Activated CD4-positive, alpha-beta T cell treated with anti-CD3 and anti-CD28 coated beads for 36 hours (primary cell): ENCODE measurements around the gene POLD2. TPM values are rescaled to one million over a fixed set of nuclear protein-coding genes. Genes with fewer than 3 reads are reported as not detected.

Experiments
- ATAC-seq: fragments of 200-7000 bp; cut with Tn5 transposase; one replicate; pipeline ENCODE4 v1.10.0; 2021; ENCODE audit warnings: mild to moderate bottlenecking, moderate library complexity
- CTCF ChIA-PET: fragments of 350-600 bp; sonication (Branson Sonifier 250); formaldehyde crosslinking; loops from one replicate; lab custom pipeline; 2021; ENCODE audit warnings: antibody characterized with exemption; lab: Charles Lee
- POLR2A ChIA-PET: fragments of 350-600 bp; sonication (Branson Sonifier 250); formaldehyde crosslinking; loops from one replicate; lab custom pipeline; 2021; ENCODE audit warnings: antibody characterized with exemption, inconsistent platforms; lab: Charles Lee
- DNase-seq: peaks from one replicate; pipeline ENCODE4 v3.0.0-alpha.2; 2020
- H3K27ac Mint-ChIP-seq: one replicate; pipeline ENCODE4 v1.8.0; 2021; ENCODE audit warnings: mixed read lengths
- H3K27me3 Mint-ChIP-seq: one replicate; pipeline ENCODE4 v1.8.0; 2021; ENCODE audit warnings: mixed read lengths
- H3K36me3 Mint-ChIP-seq: one replicate; pipeline ENCODE4 v1.8.0; 2021; ENCODE audit warnings: low read depth, mixed read lengths
- H3K4me1 Mint-ChIP-seq: one replicate; pipeline ENCODE4 v1.8.0; 2021; ENCODE audit warnings: mixed read lengths
- H3K4me3 Mint-ChIP-seq: one replicate; pipeline ENCODE4 v1.8.0; 2021; ENCODE audit warnings: mild to moderate bottlenecking, moderate library complexity, mixed read lengths
- H3K9me3 Mint-ChIP-seq: one replicate; pipeline ENCODE4 v1.8.0; 2021; ENCODE audit warnings: low read depth, mixed read lengths
- intact Hi-C, 2 experiments: fragments of 100-400 bp; cut with DNase I in 1 of 2; cut with micrococcal nuclease in 1 of 2; formaldehyde crosslinking; loops; one replicate each; pipeline versions ENCODE4 v1.14.2 to v1.15.1; 2022 to 2024; cut with DNase I, micrococcal nuclease
- total RNA-seq, 2 experiments: library from RNA; stranded (reverse); gene quantifications; one replicate each; pipeline ENCODE4 v1.2.3, GENCODE V29; 2021

The POLD2 gene
- total RNA-seq, 2 experiments from 2014 or later = 250 to 347 TPM

DNA sequence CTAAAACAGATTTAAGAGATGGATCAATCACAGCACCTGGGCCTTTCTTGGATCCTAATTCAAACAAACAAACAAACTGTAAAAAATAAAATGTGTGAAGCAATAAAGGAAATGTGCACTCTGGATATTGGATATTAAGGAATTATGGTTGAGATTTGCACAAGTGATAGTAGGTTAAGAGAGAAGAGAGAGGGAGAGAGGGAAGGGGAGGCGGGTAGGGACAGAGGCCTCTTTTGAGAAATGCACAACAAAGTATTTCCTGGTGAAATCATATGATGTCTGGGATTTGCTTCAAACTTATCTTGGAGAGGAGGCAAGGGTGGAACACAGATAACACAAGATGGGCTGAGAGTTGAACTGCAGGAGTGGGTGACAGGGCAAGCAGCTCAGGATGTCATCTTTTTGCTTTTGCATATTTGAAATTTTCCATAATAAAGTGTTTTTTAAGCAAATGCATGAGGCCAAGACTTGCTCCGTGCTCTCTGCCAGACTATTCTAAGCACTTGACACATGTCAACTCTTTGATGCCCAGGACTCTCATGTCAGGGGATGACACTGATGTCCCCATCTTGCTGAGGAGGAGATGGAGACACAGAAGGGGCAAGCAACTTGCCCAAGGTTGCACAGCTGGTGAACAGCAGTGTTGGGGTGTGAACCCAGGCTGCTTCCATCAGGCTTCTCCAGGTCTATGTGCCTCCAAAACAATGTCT lies 28.3 kb downstream of the POLD2 start:
- ATAC-seq = no peak
- Mint-ChIP-seq H3K4me1 (peaks cover 13% of the 10 kb centered on the region), H3K9me3 (no peaks in the 10 kb centered on the region), H3K27ac (no peak overlapping the region), H3K36me3 (no peaks in the 10 kb centered on the region), H3K27me3 (no peaks in the 10 kb centered on the region), H3K4me3 (no peak overlapping the region)
- intact Hi-C loops = no loop called here
- POLR2A ChIA-PET = no interaction called here
- CTCF ChIA-PET = interaction anchor here (0.6 to 0.7 kb wide), 2 partner anchors 50 to 194 kb away, joined by 3 to 4 read pairs; no protein-coding TSS in a partner anchor
- DNase-seq = no peak

DNA sequence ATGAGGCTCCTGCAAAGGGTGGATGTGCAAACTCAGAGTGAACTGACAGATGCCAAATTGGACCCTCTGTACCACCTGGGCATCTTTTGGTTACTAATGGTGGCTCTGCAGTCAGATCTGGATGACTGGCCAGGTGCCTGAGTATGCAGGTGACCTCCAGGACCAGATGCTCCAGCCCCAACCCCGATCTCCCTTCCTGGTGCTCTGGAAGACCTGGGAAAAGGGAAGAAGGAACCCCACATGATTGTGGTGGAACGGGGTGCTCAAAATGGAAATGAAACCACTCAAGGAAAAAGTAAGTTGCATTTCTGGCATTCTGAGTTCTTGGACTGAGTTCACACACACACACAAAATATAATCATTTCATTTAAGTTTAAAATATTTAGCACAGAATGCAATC lies 29.0 kb downstream of the POLD2 start:
- no peaks in the 10 kb centered on the region for H3K36me3 Mint-ChIP-seq
- DNase-seq = no peak
- CTCF ChIA-PET = no interaction called here
- H3K9me3 Mint-ChIP-seq = no peaks in the 10 kb centered on the region
- H3K4me3 Mint-ChIP-seq = no peak overlapping the region
- H3K27ac Mint-ChIP-seq = no peak overlapping the region
- peaks cover 13% of the 10 kb centered on the region for H3K4me1 Mint-ChIP-seq
- no peaks in the 10 kb centered on the region for H3K27me3 Mint-ChIP-seq
- POLR2A ChIA-PET = no interaction called here
- ATAC-seq = no peak
- intact Hi-C loops = no loop called here

DNA sequence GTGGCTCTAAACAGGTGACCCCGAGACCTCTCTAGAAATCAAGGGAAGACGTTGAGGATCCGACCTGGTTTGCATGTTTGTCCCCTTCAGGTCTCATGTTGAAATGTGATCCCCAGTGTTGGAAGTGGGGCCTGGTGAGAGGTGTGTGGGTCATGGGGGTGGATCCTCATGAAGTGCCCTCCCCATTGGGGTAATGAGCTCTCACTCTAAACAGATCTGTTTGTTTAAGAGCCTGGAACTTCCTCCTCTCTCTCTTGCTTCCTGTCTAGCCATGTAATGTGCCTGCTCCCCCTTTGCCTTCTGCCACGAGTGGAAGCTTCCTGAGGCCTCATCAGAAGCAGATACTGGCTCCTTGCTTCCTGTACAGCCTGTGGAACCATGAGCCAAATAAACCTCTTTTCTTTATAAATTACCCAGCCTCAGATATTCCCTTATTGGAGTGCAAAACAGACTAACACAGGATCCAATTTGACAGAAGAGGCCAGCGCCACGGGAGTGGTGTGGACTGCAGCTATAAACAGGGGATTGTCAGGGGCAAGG lies 30.2 kb downstream of the POLD2 start:
- H3K36me3 Mint-ChIP-seq = no peaks in the 10 kb centered on the region
- no peaks in the 10 kb centered on the region for H3K27me3 Mint-ChIP-seq
- H3K4me3 Mint-ChIP-seq = no peak overlapping the region
- no peak for DNase-seq
- intact Hi-C loops = no loop called here
- ATAC-seq = no peak
- CTCF ChIA-PET = interaction anchor here (0.6 kb wide), 1 partner anchor 269 kb away, joined by 3 read pairs; no protein-coding TSS in a partner anchor
- H3K27ac Mint-ChIP-seq = no peak overlapping the region
- POLR2A ChIA-PET = no interaction called here
- no peaks in the 10 kb centered on the region for H3K9me3 Mint-ChIP-seq
- peaks cover 13% of the 10 kb centered on the region for H3K4me1 Mint-ChIP-seq

DNA sequence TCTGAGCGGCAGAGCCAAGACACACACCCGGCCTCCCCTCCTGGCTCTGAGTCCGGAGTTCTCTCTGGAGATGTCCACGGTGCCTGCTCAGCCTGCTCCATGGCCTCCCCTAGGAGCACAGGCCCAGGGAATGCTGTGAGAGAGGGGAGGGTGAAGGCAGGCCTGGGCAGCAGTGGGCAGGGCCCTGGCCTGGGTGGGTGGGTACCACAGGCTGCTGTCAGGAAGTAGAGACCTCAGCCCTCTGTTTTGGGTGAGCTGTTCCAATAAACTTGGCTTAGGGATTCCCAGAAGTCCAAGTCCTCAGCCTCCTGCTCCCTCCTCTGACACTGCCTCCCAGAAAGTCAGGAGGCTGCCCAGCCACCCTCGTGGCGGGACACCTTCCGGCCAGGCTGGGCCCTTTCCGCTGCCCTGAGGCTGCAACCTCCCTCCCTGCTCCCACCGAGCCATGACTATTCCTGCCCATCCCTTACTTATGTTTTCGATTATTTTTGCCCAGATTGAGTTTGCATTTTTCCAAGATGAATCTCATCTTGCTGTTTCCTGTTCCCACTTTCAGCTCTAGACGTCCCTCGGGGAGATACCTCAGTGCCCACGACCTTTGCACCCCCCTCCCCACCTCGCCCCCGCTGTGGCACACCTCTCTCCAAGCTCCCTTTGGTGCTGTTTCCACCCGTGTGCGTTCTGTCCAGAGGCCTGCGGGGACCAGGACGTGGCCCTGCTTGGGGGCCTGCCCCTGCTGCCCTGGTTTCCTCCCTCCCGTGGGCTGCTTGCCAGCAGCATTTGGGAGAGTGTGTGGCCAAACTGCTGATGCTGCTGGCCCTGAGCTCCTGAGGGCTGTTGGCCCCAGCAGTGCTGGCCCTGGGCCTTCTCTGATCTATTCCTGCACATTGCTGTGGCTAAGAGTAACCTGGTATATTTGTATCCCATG lies 35.2 kb downstream of the POLD2 start:
- DNase-seq (no peak), ATAC-seq (no peak)
- Mint-ChIP-seq H3K4me3 (no peak overlapping the region), H3K27me3 (no peaks in the 10 kb centered on the region), H3K27ac (no peak overlapping the region), H3K9me3 (no peaks in the 10 kb centered on the region), H3K36me3 (no peaks in the 10 kb centered on the region), H3K4me1 (peaks cover 8% of the 10 kb centered on the region)
- ChIA-PET POLR2A (interaction anchor here (0.6 kb wide), 1 partner anchor 822 kb away, joined by 7 read pairs; no protein-coding TSS in a partner anchor), CTCF (interaction anchor here (0.5 to 0.7 kb wide), 2 partner anchors 34 to 770 kb away, joined by 3 read pairs; no protein-coding TSS in a partner anchor)
- intact Hi-C loops = no loop called here

DNA sequence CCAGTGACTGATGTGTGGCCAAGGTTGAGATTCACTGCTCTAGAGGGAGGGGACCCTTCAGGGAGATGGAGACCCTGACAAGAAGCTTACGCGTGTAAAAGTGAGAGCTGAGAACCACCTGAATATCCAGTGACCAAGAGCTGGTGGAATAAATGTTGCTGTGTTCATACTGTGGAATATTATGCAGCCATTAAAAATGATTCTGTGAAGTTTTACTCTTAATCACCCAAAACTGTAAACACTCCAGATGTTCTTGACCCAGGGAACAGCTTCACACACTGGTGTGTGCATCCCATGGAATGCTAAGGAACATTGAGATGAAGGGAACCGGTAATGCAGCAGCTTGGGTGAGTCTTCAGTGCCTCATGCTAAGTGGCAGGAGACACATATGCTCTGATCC lies 36.7 kb downstream of the POLD2 start:
- H3K27me3 Mint-ChIP-seq = no peaks in the 10 kb centered on the region
- H3K4me3 Mint-ChIP-seq = no peak overlapping the region
- no peak for DNase-seq
- no peaks in the 10 kb centered on the region for H3K9me3 Mint-ChIP-seq
- ChIA-PET POLR2A (no interaction called here), CTCF (interaction anchor here (1.3 kb wide), 1 partner anchor 20 kb away, joined by 3 read pairs; no protein-coding TSS in a partner anchor)
- no peak overlapping the region for H3K27ac Mint-ChIP-seq
- peaks cover 3% of the 10 kb centered on the region for H3K36me3 Mint-ChIP-seq
- H3K4me1 Mint-ChIP-seq = peaks cover 12% of the 10 kb centered on the region
- no peak for ATAC-seq
- intact Hi-C loops = no loop called here

DNA sequence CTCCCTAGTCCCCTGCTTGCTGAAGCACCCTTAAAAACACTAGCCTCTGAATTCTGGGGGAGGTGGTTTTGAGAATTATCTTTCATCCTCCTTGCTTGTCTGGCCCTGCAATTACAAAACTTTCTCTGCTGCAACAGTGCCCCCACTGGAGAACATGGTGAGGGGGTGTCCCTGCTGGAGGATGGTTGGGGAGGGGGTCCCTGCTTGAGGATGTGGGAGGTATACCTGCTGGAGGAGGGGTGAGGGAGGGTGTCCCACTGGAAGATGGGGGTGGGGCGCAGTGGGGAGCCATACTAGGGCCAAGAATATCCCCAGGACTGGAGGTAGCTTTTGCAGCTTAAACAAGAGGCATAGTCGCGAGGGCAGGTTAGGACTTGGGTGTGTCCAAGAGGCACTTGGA lies 37.8 kb downstream of the POLD2 start:
- no peaks in the 10 kb centered on the region for H3K9me3 Mint-ChIP-seq
- POLR2A ChIA-PET = no interaction called here
- H3K27ac Mint-ChIP-seq = no peak overlapping the region
- ATAC-seq (no peak), DNase-seq (no peak)
- no peaks in the 10 kb centered on the region for H3K27me3 Mint-ChIP-seq
- H3K4me3 Mint-ChIP-seq = no peak overlapping the region
- CTCF ChIA-PET = interaction anchor here (0.7 to 1.3 kb wide), 5 partner anchors 12 to 115 kb away, joined by 3 to 5 read pairs (median 3); partner anchors contain the start of gene YKT6
- peaks cover 13% of the 10 kb centered on the region for H3K36me3 Mint-ChIP-seq
- H3K4me1 Mint-ChIP-seq = peaks cover 22% of the 10 kb centered on the region
- intact Hi-C loops = no loop called here

DNA sequence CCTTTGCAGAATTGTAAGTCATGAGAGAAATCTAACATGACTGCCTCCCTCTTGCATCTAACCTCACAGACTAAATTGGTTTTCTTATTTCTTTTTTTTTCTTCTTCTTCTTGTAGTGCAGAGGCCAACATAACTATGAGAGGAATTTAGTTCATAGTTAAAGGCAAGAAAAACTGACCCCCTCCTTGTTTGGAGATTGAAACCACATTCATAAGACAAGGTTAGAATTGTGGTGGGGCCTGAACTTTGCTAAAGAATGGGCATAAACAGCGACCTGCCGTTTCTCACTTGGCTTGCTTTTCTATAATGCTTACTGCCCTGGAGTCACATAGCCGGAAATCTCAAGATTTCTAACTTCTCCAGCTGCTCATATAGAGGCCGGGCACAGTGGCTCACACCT lies 38.6 kb downstream of the POLD2 start:
- Mint-ChIP-seq H3K27ac (no peak overlapping the region), H3K27me3 (no peaks in the 10 kb centered on the region), H3K4me1 (peaks cover 26% of the 10 kb centered on the region), H3K36me3 (peaks cover 19% of the 10 kb centered on the region), H3K9me3 (no peaks in the 10 kb centered on the region), H3K4me3 (no peak overlapping the region)
- intact Hi-C loops = loop anchor here (5.0 kb wide), 4 partner anchors 62 to 488 kb away; partner anchors contain the start of genes DDX56 (in 1 of the 2) and URGCP (in 1 of the 2)
- DNase-seq (no peak), ATAC-seq (no peak)
- CTCF ChIA-PET = interaction anchor here (0.6 to 1.3 kb wide), 4 partner anchors 14 to 709 kb away, joined by 3 to 5 read pairs (median 4); partner anchors contain the start of gene YKT6
- POLR2A ChIA-PET = interaction anchor here (0.7 kb wide), 1 partner anchor 11 kb away, joined by 6 read pairs; no protein-coding TSS in a partner anchor

DNA sequence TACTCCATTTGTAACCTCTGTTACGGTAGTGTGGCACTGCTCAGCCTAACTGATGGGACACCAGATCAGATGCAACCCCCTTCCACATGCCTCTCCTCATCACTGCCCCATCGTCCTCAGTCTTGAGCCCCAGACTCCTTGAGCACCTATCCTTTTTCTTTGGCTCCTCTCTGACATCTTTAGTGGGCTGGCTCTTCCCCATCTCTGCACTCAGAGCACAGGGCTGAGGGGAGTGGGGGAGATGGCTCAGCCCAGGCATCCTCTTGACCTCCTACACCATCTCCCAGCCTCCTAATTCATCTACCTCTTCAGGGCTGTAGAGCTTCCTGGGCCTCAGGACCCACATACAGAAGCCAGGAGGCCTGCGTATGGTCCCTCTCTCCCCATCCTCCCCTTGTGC lies 39.6 kb downstream of the POLD2 start:
- Mint-ChIP-seq H3K9me3 (no peaks in the 10 kb centered on the region), H3K27me3 (no peaks in the 10 kb centered on the region), H3K4me3 (peak overlapping the region; percentile 53), H3K27ac (peak overlapping the region; percentile 57), H3K4me1 (peaks cover 28% of the 10 kb centered on the region), H3K36me3 (peaks cover 19% of the 10 kb centered on the region)
- DNase-seq = no peak
- ATAC-seq = no peak
- POLR2A ChIA-PET = no interaction called here
- intact Hi-C loops = loop anchor here (2.0 to 5.0 kb wide), 8 partner anchors 21 to 713 kb away; partner anchors contain the start of genes AEBP1 (in 1 of the 2), DBNL (in 1 of the 2), DDX56 (in 1 of the 2) and PPIA (in 1 of the 2)
- CTCF ChIA-PET = no interaction called here

DNA sequence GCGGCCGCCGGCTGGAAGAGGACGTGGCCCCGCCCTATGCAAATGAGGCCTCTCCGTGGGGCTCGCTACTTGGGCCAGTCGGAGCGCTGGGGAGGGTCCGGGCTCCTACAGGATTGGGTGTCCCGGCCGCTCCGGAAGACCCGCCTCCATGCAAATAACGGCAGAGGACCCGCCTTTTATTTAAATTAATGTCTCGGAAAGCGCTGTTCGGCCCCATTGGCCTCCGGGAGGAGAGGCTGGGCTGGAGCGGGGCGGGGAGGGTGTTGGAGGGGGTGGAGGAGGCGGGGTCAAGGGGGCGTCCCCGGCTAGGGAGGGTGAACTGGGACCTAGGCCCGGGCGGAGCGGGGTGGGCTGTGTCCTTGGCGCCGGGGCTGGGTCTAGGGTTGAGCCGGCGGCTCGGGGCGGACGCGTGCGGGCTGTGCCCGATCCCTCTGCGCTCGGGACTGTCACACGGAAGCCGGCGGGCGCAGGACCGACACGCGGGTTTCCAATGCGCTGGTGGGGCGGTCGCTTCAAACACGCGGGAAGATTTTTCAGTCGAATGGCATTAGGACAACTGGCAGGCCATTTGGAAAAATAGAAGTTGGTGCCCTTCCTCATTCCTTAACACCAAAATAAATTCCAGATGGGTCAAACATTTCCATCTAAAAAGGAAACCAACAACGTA lies 40.7 kb downstream of the POLD2 start:
- intact Hi-C loops = loop anchor here (1.0 to 5.0 kb wide), 19 partner anchors 22 to 917 kb away; partner anchors contain the start of genes DBNL (in 2 of the 2), POLD2 (in 2 of the 2), AEBP1 (in 1 of the 2) and DDX56 (in 1 of the 2)
- DNase-seq = peak; percentile 99
- ATAC-seq = peak; percentile 95
- H3K4me1 Mint-ChIP-seq = peaks cover 36% of the 10 kb centered on the region
- peak overlapping the region; percentile 79 for H3K27ac Mint-ChIP-seq
- CTCF ChIA-PET = no interaction called here
- peaks cover 30% of the 10 kb centered on the region for H3K36me3 Mint-ChIP-seq
- H3K27me3 Mint-ChIP-seq = no peaks in the 10 kb centered on the region
- no peaks in the 10 kb centered on the region for H3K9me3 Mint-ChIP-seq
- H3K4me3 Mint-ChIP-seq = peak overlapping the region; percentile 70
- POLR2A ChIA-PET = no interaction called here

DNA sequence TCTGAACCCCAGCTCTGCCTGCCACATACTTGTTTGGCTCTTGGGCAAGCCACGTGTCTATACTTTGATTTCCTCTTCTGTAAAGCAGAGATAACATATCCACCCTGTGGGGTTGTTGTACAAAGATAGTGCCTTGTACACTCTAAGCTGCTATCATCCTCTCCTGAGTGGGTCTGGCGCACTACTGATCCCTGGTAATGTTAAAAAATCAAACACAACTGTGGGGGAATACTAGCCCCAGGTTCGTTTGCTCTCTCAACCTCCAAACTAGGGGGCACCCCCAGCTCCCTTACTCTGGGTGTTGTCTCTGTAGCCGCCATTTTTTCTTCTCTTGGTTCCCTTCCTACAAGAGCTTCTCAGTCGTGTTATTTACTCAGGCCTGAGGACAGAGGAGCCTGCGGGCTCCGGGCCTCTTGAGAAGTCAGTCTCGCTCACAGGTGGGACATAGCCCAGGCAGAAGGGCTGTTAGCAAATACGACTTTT lies 42.0 kb downstream of the POLD2 start:
- Mint-ChIP-seq H3K27ac (peak overlapping the region; percentile 93), H3K4me1 (peaks cover 38% of the 10 kb centered on the region), H3K36me3 (peaks cover 36% of the 10 kb centered on the region), H3K9me3 (no peaks in the 10 kb centered on the region), H3K4me3 (peak overlapping the region; percentile 70), H3K27me3 (no peaks in the 10 kb centered on the region)
- ChIA-PET CTCF (interaction anchor here (0.6 to 1.8 kb wide), 10 partner anchors 9 to 121 kb away, joined by 3 to 9 read pairs (median 3); no protein-coding TSS in a partner anchor), POLR2A (interaction anchor here (0.7 to 0.9 kb wide), 2 partner anchors 41 to 157 kb away, joined by 3 read pairs; no protein-coding TSS in a partner anchor)
- ATAC-seq (no peak), DNase-seq (peak; percentile 57)
- intact Hi-C loops = loop anchor here (1.0 to 5.0 kb wide), 5 partner anchors 59 to 491 kb away; partner anchors contain the start of genes DDX56 (in 1 of the 2) and URGCP (in 1 of the 2)
